Right hindlimb (tissue), 1 donor: ENCODE measurements around the gene GAREM1.
"Not testable (repeated sequence)": the region's sequence is repeated elsewhere in the genome, so short reads cannot be mapped to it uniquely, and the experiment has no call there.

Experiments used
- DNase-seq: peaks from one replicate; pipeline ENCODE4 v3.0.0-alpha.2; 2018

Gene GAREM1

GRCh38 chr18:32249147-32249929 is 221.3 kb downstream of the GAREM1 start:
- DNase-seq, result no peak

DNA sequence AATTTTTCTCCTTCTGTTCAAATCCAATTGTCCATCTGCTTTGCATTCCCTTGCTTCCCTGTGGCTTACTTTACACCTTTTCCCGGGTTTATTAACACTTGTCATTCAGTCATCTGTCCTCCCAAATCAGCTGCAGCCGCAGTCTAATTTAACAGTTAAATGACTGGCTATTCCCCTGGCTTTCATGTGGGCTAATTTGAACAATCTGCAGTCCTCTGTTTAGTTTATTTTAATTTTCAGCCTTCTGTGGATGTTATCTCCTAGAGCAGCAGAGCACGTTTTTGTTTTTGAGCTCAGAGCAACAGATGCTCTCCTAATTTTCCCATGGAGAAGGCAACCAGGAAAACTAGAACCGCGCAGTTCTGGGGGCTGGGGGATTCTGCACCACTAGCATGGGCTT is 225.8 kb downstream of the GAREM1 start:
- DNase-seq, result no peak

DNA sequence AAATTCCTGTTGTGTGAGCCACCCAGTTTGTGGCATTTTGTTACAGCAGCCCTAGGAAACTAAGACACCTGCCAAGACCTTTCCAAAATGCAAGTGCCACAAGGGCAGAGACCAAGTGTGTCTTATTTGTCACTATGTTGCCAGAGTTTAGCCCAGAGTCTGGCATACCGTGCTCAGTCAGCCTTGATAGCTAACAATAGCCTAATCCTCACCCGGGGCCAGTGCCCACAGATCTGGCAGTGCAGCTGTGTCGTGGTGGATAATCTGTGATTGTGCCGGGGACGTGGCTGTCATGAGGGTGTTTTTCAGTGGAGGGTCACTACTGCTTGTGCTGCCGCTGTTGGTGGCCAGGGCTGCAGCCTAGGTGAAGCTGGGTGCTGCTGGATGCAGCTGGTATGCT is 227.3 kb downstream of the GAREM1 start:
- DNase-seq, result no peak

DNA sequence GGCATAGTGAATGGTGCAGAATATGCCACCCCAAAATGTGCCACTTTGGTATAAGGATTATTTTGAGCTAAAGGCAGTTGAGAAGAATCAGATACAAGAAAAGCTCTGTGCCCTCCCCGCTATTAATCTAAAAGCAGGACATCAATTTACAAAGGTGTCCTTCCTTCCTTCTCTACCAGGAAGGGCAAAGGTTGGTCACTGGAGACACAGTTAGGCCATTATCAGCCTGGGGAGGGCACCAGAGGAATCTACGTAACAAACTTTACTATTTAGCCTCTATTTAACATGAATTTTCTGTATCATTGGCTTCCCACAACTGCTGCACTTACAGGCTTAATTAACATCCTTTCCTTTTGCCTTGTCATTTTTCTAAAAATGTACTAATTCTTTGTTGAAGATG is 228.3 kb downstream of the GAREM1 start:
- no peak for DNase-seq

DNA sequence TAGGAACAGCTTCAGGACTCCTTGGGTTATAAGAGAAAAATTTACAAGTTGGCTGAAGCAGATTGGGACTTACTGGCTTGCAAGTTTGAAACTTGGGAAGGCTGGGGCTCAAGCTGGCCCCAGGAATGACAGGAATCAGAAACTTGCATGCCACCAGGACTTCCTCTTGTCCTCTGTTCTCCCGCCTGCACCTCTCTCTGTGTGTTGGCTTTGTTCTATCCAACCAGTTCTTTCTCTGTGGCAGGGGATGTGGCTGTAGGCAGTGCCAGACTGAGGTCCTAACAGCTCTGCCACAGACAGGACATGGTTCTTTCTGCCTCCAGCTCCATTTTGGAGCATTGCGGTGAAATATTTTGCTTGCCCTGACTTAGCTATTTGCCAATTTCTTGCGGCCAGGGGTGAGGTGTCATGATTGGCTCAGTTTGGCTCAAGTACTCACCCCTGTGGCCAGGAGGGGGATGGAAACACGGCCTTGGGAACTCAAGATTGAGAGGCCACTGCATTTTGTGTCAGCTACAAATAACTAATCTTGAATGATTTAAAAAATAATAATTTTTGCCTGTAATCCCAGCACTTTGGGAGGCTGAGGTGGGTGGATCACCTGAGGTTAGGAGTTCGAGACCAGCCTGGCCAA is 231.9 kb downstream of the GAREM1 start:
- no peak for DNase-seq

- no peak for DNase-seq
Measured at GRCh38 chr18:32237049-32237448, 233.6 kb downstream of the GAREM1 start.

GRCh38 chr18:32233348-32233747 is 237.3 kb downstream of the GAREM1 start:
- not testable (repeated sequence) for DNase-seq

- no peak for DNase-seq
Measured at GRCh38 chr18:32219431-32220018, 251.2 kb downstream of the GAREM1 start.

- DNase-seq, result no peak
Measured at GRCh38 chr18:32216390-32216789, 254.3 kb downstream of the GAREM1 start.

DNA sequence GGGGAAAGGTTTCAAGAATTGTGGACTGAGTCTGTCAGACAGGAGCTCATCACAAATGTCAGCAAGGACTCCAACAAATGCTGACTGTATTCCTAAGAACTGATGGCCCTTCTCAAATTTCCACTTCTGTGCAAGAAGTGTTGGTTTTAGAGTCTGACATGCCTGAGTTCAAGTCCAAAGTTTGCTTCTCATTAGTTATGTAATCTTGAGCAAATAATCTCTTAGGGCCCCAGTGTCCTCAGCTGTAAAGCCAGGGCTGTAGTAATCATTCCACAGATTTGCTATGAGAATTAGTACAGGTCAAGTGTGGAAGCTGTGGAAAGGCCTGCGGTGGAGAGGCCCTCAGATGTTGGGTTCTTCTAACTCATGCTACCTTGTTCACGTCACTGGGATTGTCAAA is 257.0 kb downstream of the GAREM1 start:
- DNase-seq, result no peak
